Measurements from ENCODE around the gene NECTIN1.

GRCh38 chr11:119759324-119759723, 30.3 kb upstream of the NECTIN1 start:
- TF ChIP-seq REST (IDR thresholded peaks at IDR 0.05; ENCODE audit: low read depth) (no peak), POLR2AphosphoS5 (IDR thresholded peaks at IDR 0.05; ENCODE audit: low read depth, low read length) (0 out of 2 replicates have a peak, but pooled peaks have one; percentile 19), ATF3 (IDR thresholded peaks at IDR 0.05) (no peak), POLR2A (IDR thresholded peaks at IDR 0.05; ENCODE audit: borderline replicate concordance, extremely low read depth, insufficient read depth, insufficient read length) (no peak), SIN3A (IDR thresholded peaks at IDR 0.05; ENCODE audit: low read depth) (no peak), CTCF (IDR thresholded peaks at IDR 0.05 in 2 of 3, conservative IDR thresholded peaks at IDR 0.05 in 1 of 3; ENCODE audit: borderline replicate concordance in 1 of 3, insufficient read depth in 1 of 3, low read depth in 2 of 3, low read length in 2 of 3) (no peak), CEBPB (IDR thresholded peaks at IDR 0.05; ENCODE audit: low read depth) (no peak), EZH2phosphoT487 (IDR thresholded peaks at IDR 0.05; ENCODE audit: borderline replicate concordance) (no peak), EZH2 (IDR thresholded peaks at IDR 0.05) (no peak)

Data from HCT116 (cell line).